HepG2 (cell line): Measurements from ENCODE around the gene ASXL1.

Source experiments
- ARID3A ChIP-seq: IDR thresholded peaks from 2 replicates; pipeline ENCODE4 v1.6.1; 2012; ENCODE audit warnings: low read depth, low read length, improper control_type of control experiment
- ATF6 ChIP-seq: sonication (generic); formaldehyde crosslinking; conservative IDR thresholded peaks from 2 replicates; pipeline ENCODE4 v1.4.0; 2020; ENCODE audit warnings: missing genetic modification reagents
- CTCF ChIP-seq: sonication (generic); formaldehyde crosslinking; IDR thresholded peaks from 2 replicates; pipeline ENCODE4 v1.5.0; 2020; ENCODE audit warnings: mild to moderate bottlenecking, missing genetic modification reagents, moderate library complexity
- ETV6 ChIP-seq: sonication (generic); formaldehyde crosslinking; conservative IDR thresholded peaks from 2 replicates; pipeline ENCODE4 v1.4.0; 2020; ENCODE audit warnings: missing genetic modification reagents
- HINFP ChIP-seq: sonication (generic); formaldehyde crosslinking; IDR thresholded peaks from 2 replicates; pipeline ENCODE4 v1.4.0; 2020; ENCODE audit warnings: low read depth, mild to moderate bottlenecking, missing genetic modification reagents
- HMG20B ChIP-seq: conservative IDR thresholded peaks from 2 replicates; pipeline ENCODE4 v1.6.1; 2016; ENCODE audit warnings: missing genetic modification reagents, missing compliant biosample characterization
- NBN ChIP-seq: fragments of 450-650 bp; conservative IDR thresholded peaks from 2 replicates; pipeline ENCODE4 v1.6.1; 2017
- NFE2L2 ChIP-seq: fragments of 150-350 bp; IDR thresholded peaks from 2 replicates; pipeline ENCODE4 v1.6.1; 2014; ENCODE audit warnings: low read length
- NR3C1 ChIP-seq: sonication (generic); formaldehyde crosslinking; IDR thresholded peaks from 2 replicates; pipeline ENCODE4 v1.4.0; 2020; ENCODE audit warnings: missing genetic modification reagents
- ZBTB34 ChIP-seq: sonication (generic); formaldehyde crosslinking; IDR thresholded peaks from 2 replicates; pipeline ENCODE4 v1.8.0; 2022; ENCODE audit warnings: mild to moderate bottlenecking, missing genetic modification reagents
- ZBTB37 ChIP-seq: sonication (generic); formaldehyde crosslinking; IDR thresholded peaks from 2 replicates; pipeline ENCODE4 v1.4.0; 2020; ENCODE audit warnings: mild to moderate bottlenecking, missing genetic modification reagents
- ZHX1 ChIP-seq: sonication (generic); formaldehyde crosslinking; IDR thresholded peaks from 2 replicates; pipeline ENCODE4 v1.8.1; 2022; ENCODE audit warnings: low read depth, mild to moderate bottlenecking, missing genetic modification reagents
- ZKSCAN8 ChIP-seq: IDR thresholded peaks from 2 replicates; pipeline ENCODE4 v1.6.1; 2016; ENCODE audit warnings: borderline replicate concordance, missing genetic modification reagents, missing compliant biosample characterization

GRCh38 chr20:32484958-32485769, 127.0 kb downstream of the ASXL1 start:
- TF ChIP-seq ZKSCAN8: peak; percentile 45; the same call in 1 of the 2 replicates
- TF ChIP-seq ZHX1 (CRISPR knock-in tag): no peak
- TF ChIP-seq ZBTB37 (CRISPR knock-in tag): no peak
- TF ChIP-seq ATF6: no peak
- no peak for TF ChIP-seq ZBTB34 (CRISPR knock-in tag)
- TF ChIP-seq NR3C1 (CRISPR knock-in tag): no peak
- TF ChIP-seq HMG20B: no peak
- no peak for TF ChIP-seq HINFP (CRISPR knock-in tag)
- no peak for TF ChIP-seq ETV6
- peak; percentile 56 for TF ChIP-seq ARID3A
- peak; percentile 87 for TF ChIP-seq CTCF (CRISPR knock-in tag)
- no peak for TF ChIP-seq NBN
- no peak for TF ChIP-seq NFE2L2
